ENCODE measurements around the gene GUCA1A.

GUCA1A gene
- 0 reads per million in 2 donors for total RNA-seq

DNA sequence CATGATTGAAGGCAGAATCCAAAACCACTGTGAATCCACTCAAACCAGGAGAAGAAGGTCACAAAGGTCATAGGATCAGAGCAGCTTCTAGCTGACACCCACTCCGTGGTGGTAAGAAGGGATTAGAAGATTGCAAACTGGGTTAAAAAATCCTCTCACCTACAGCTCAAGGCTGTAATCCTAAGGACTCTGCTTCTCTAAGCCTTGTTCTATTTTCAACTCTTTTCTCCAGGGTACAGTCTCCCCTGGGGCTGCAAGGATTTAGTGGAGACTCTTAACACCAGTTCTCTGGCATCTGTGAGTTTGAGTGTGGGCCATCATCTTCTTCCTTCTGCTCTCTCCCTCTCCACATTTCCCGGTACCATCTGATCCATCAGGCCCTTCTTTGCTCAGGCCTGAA, at the start of gene GUCA1A:
TSS of gene GUCA1A (plus strand) at position 264 of the 400 bp plus-strand sequence. CDS start 250 bp downstream, outside the sequence.
- no peak for DNase-seq

- DNase-seq: no peak
Measured at GRCh38 chr6:42123379-42124103, 49.6 kb upstream of the GUCA1A start.

DNA sequence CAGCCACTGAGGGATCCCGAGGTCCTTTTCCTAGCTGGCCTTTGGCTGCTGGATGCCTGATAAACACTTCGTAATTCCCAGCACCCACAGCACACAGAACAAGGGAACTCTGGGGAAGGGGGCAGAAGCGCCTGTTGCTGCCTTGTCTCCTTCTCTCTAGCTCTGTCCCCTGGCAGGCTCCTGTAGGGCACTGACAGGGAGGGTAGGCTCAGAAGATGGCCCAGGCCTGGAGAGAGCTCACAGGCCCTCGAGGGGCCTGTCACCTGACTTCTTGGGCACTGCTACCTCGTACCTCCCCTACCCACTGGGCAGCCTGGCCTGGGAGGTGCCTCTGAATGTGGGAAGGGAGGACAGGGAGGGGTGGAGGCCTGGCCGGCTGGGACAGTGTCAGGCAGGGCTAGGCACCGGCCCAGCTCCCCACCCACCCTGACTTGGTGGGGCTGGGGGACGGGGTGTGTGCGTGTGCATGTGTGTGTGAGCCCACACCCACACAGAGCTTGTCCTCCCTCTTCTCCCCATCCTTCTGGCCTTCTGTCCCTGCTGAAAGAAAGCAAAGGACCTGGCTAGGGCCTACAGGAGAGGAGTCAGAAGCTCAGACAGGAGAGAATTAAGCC, 48.8 kb upstream of the GUCA1A start:
- DNase-seq: no peak

DNA sequence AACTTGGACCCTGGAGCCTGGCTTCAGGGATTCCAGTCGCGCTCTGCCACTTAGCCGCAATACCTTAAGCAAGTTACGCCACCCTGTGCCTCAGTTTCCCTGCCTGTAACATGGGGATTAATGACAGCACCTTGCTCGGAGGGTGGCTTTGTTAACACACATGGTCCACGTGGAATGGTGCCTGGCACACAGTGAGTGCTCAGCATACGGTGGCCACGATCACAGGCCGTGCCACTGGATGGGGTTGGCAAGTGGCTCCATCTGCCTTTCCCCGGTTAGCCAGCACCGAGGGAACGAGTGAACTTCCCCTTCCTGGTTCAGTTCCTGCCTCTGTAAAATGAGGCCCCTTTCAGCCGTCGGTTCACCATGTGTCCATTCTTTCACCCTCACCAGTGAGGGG, 47.9 kb upstream of the GUCA1A start:
- no peak for DNase-seq

DNA sequence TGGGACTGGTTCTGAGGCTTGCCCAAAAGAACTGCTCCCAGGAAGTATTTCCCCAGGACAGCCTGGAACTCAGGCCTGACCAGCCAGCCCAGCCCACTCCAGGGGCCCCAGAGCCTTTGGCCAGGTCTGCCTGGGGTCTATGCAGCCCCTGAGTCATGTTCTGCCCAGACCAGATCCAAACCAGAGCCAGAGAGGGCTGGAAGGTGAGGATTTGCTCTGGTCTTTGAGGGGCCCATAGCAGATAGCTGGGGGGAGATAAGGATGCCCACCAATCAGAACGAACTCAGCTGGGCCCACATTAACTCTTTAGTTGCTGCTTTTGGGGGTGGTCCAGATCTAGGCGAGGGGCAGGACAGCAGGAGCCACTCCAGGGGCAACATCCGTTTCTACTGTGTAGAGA, 47.5 kb upstream of the GUCA1A start:
- DNase-seq: no peak

DNA sequence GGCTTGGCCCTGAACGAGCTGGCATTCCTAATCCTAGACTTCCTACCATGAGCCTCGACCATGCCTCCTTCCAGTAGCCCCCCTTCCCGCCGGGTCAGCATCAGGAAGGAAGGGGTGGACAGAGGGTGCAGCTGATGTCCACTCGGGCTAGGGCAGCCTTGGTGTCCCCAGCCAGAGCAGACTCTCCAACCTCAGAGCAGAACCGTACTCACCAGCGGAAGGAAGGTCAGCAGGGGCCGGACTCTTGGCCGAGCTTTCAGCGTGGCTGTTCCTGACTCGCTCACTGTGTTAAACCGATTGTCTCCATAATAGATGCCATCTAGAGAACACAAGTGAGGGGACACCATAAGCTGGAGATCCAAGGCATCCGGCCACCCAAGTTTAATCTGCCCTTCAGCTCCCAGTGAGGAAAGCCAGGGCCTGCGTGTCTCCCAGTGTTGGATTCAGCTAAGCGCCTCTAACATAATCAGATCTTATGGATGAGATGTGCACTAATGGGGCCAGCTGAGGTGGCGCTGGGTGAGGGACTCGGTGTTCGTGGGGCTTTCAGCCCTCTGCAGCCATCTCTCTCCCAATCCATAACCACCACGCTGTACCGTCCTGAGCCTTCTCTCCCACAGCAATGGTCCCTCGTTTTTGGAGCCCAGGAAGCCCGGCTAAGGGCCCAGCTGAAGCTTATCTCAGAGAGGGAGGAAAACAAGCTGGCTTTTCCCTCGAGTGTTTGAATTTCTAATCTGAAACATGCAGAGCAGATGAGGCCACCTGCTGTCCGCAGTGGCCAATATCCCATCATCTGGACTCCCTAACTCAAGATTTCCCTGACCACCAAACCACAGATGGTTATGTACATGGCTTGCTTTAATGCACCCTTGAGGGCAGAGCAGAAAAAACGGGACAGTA, 44.5 kb upstream of the GUCA1A start:
- no peak for DNase-seq

- no peak for DNase-seq
Measured at GRCh38 chr6:42129360-42129676, 43.8 kb upstream of the GUCA1A start.

DNA sequence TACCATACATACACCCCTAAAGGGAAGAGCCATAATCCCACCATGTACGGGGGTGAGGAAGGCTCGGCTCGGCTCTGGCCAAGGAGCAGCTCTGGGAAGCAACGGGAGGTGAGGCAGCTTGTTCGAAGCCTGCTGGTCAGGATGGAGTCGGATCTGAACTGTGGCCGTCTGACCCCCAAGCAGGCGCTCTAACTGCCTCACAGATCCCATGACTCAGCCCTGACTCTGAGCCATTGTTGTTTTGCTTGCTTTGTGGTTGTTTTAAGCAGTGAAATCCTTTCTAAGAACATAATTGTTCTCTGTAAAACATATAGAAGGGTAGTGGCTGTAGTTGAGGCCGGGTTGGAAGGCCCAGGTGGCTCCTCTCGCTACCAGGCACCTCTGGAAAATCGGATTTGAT, 41.6 kb upstream of the GUCA1A start:
- DNase-seq: no peak

DNA sequence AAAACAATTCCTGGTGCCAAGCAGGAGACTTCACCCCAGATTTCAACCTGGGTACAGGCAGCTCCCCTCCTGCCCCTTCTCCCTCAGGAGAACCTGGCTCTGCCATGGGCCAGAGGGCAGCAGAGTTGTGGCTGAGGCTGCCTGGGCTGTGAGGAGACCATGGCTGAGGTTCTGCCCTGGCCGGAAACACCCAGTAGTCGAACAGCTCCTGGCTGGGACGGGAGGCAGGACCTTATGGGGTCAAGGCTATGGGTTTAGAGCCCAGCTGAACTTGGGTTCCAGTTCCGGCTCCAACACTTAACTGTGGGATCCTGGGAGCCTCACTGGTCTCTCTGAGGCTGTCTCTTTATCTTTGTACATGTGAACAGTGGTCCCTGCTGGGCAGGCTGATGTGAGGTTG, 39.2 kb upstream of the GUCA1A start:
- no peak for DNase-seq

- DNase-seq: no peak
Measured at GRCh38 chr6:42135161-42135560, 38.0 kb upstream of the GUCA1A start.

DNA sequence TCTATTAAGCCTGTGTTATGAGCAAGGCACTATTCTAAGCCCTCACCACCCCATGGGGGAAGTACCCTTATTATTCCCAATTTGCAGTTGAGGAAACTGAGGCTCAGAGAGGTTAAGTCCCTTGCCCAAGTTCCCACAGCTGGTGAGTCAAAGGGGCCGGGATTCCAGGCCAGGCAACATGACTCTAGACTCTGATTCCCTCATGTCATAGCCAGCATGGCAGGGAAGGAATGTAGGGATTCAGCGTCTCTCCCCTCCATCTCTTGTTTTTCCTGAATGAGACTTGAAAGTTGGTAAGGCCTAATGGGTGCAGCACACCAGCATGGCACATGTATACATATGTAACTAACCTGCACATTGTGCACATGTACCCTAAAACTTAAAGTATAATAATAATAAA, 37.4 kb upstream of the GUCA1A start:
- no peak for DNase-seq

GRCh38 chr6:42136508-42137193, 36.5 kb upstream of the GUCA1A start:
- DNase-seq: peak in 1 of 5 experiments; percentile 8

DNA sequence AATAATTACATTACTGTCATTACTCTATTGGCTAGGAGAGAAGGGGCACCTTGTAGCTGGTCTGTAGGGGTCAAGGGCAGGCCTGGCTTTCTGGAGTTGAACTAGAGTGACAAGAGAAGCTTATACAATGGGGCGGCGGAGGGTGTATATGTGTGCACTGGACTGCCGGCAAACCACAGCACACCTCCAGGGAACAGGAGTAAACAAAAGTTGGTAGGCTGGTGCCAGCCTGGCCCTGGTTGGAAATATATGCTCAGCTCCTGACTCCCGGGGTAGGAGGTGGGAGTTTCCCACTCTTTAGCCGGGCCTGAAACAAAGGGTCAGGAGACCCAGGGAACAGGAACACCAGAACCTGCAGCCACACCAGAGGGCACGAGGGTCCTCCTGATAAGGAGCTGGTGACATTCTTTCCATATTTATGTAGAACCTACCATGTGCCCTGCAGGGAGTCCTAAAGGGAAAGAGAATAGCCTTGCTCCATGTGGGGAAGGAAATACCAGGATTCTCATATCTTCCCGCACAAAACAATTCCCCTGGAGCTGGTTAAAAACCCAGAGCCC, 35.9 kb upstream of the GUCA1A start:
- DNase-seq: no peak

- no peak for DNase-seq
Measured at GRCh38 chr6:42138190-42138589, 35.0 kb upstream of the GUCA1A start.

- DNase-seq: no peak
Measured at GRCh38 chr6:42138630-42139619, 34.2 kb upstream of the GUCA1A start.

GRCh38 chr6:42140032-42140431, 33.1 kb upstream of the GUCA1A start:
- DNase-seq: no peak

GRCh38 chr6:42140756-42141602, 32.2 kb upstream of the GUCA1A start:
- no peak for DNase-seq

DNA sequence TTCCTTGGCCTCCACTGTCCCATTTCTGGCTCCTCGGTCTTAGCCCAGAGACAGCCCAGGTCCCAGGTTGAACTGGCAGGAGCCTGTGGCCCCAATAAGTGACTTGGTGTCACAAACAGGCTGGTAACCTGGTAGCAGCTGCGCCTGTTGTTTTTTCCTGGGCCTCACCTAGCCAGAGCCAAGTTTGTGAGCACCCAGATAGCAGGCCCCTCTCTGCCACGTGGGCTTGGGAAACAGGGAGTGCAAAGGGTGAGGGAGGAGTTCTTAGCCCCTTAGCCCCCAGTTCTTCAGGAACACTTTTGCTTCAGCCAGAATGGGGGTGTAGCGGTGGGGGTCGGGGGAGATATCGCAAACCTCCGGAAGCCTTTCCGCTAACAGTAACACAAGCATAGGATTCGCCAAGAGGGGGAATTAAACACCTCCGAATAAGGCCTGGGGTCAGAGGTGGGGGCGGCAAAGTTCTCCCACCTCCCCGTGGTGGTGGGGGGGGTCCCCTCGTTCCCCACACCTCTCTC, 31.5 kb upstream of the GUCA1A start:
- DNase-seq: no peak

GRCh38 chr6:42142118-42142835, 30.9 kb upstream of the GUCA1A start, which contains the start of gene C6orf132:
Gene C6orf132 (minus strand): TSS chr6:42142620. CDS start chr6:42142444, 176 bp downstream.
- DNase-seq: no peak
